H9 (cell line): ENCODE data around the gene TMEM217. TPM values are rescaled to one million over a fixed set of nuclear protein-coding genes. Genes with fewer than 3 reads are reported as not detected.

Source experiments
- DNase-seq: peaks from one replicate; pipeline ENCODE4 v3.0.0-alpha.2; 2017
- H2AFZ ChIP-seq: one replicate; pipeline ENCODE4 v1.6.1; 2013; ENCODE audit warnings: mild to moderate bottlenecking, low read length, control low read depth, moderate library complexity
- H2AK5ac ChIP-seq: 2 replicates; pipeline ENCODE4 v1.6.1; 2013; ENCODE audit warnings: low read length, control low read depth, mixed read lengths; ENCODE audit not compliant: insufficient read length
- H2BK120ac ChIP-seq: one replicate; pipeline ENCODE4 v1.6.1; 2013; ENCODE audit warnings: low read depth, mild to moderate bottlenecking, low read length, control low read depth, inconsistent platforms; ENCODE audit not compliant: poor library complexity, severe bottlenecking
- H2BK12ac ChIP-seq: 2 replicates; pipeline ENCODE4 v1.6.1; 2013; ENCODE audit warnings: low read length, control low read depth, mixed read lengths, low read depth; ENCODE audit not compliant: insufficient read length
- H2BK15ac ChIP-seq: 2 replicates; pipeline ENCODE4 v1.6.1; 2013; ENCODE audit warnings: low read depth, low read length, control low read depth
- H2BK20ac ChIP-seq: one replicate; pipeline ENCODE4 v1.6.1; 2013; ENCODE audit warnings: low read depth, mild to moderate bottlenecking, low read length, control low read depth, inconsistent platforms; ENCODE audit not compliant: poor library complexity, severe bottlenecking
- H2BK5ac ChIP-seq: 2 replicates; pipeline ENCODE4 v1.6.1; 2013; ENCODE audit warnings: low read length, control low read depth, mixed read lengths; ENCODE audit not compliant: insufficient read length
- H3K14ac ChIP-seq: 2 replicates; pipeline ENCODE4 v1.6.1; 2013; ENCODE audit warnings: low read length, control low read depth; ENCODE audit not compliant: insufficient read depth
- H3K18ac ChIP-seq: 2 replicates; pipeline ENCODE4 v1.6.1; 2013; ENCODE audit warnings: low read depth, mild to moderate bottlenecking, mixed read lengths, low read length, control low read depth; ENCODE audit not compliant: insufficient read length
- H3K23ac ChIP-seq: 2 replicates; pipeline ENCODE4 v1.6.1; 2013; ENCODE audit warnings: low read length, control low read depth, mixed read lengths, low read depth; ENCODE audit not compliant: insufficient read length
- H3K23me2 ChIP-seq: 2 replicates; pipeline ENCODE4 v1.6.1; 2013; ENCODE audit warnings: low read depth, mild to moderate bottlenecking, mixed read lengths, low read length, control low read depth; ENCODE audit not compliant: insufficient read length, poor library complexity, severe bottlenecking
- H3K27ac ChIP-seq: 2 replicates; pipeline ENCODE4 v1.5.1; 2013; ENCODE audit warnings: low read length, control low read depth, mixed read lengths, low read depth; ENCODE audit not compliant: insufficient read length
- H3K27me3 ChIP-seq: 2 replicates; pipeline ENCODE4 v1.6.1; 2013; ENCODE audit warnings: low read length, control low read depth, inconsistent platforms; ENCODE audit not compliant: insufficient read depth
- H3K4ac ChIP-seq: 2 replicates; pipeline ENCODE4 v1.6.1; 2013; ENCODE audit warnings: low read depth, mild to moderate bottlenecking, control low read depth, inconsistent platforms, low read length, moderate library complexity
- H3K4me1 ChIP-seq: 2 replicates; pipeline ENCODE4 v1.6.1; 2013; ENCODE audit warnings: low read length, control low read depth, inconsistent platforms; ENCODE audit not compliant: insufficient read depth
- H3K4me2 ChIP-seq: 2 replicates; pipeline ENCODE4 v1.6.1; 2013; ENCODE audit warnings: low read length, control low read depth, mixed read lengths; ENCODE audit not compliant: insufficient read length, insufficient read depth
- H3K56ac ChIP-seq: 2 replicates; pipeline ENCODE4 v1.6.1; 2013; ENCODE audit warnings: low read depth, mild to moderate bottlenecking, mixed read lengths, low read length, control low read depth; ENCODE audit not compliant: insufficient read length
- H3K79me1 ChIP-seq: 2 replicates; pipeline ENCODE4 v1.6.1; 2013; ENCODE audit warnings: low read depth, mild to moderate bottlenecking, moderate library complexity, low read length, control low read depth, inconsistent platforms; ENCODE audit not compliant: insufficient read depth, poor library complexity, severe bottlenecking
- H3K79me2 ChIP-seq: 2 replicates; pipeline ENCODE4 v1.6.1; 2013; ENCODE audit warnings: low read length, control low read depth, inconsistent platforms; ENCODE audit not compliant: insufficient read depth
- H3K9ac ChIP-seq: 2 replicates; pipeline ENCODE4 v1.6.1; 2013; ENCODE audit warnings: low read length, control low read depth, mixed read lengths; ENCODE audit not compliant: insufficient read length; ENCODE audit errors: extremely low read depth
- H3K9me3 ChIP-seq: one replicate; pipeline ENCODE4 v1.6.1; 2013; ENCODE audit warnings: low read depth, low read length, inconsistent platforms; ENCODE audit not compliant: control insufficient read depth
- H3T11ph ChIP-seq: one replicate; pipeline ENCODE4 v1.6.1; 2013; ENCODE audit warnings: mild to moderate bottlenecking, low read length, control low read depth, inconsistent platforms
- H4K20me1 ChIP-seq: one replicate; pipeline ENCODE4 v1.6.1; 2013; ENCODE audit not compliant: control insufficient read depth, insufficient read length, insufficient read depth
- H4K5ac ChIP-seq: 2 replicates; pipeline ENCODE4 v1.6.1; 2013; ENCODE audit warnings: low read depth, mild to moderate bottlenecking, mixed read lengths, low read length, control low read depth; ENCODE audit not compliant: insufficient read length
- H4K8ac ChIP-seq: replicated peaks from 2 replicates; pipeline ENCODE4 v1.6.1; 2013; ENCODE audit warnings: low read length, control low read depth, mixed read lengths, low read depth; ENCODE audit not compliant: insufficient read length
- H4K91ac ChIP-seq: 2 replicates; pipeline ENCODE4 v1.6.1; 2013; ENCODE audit warnings: low read depth, mild to moderate bottlenecking, moderate library complexity, mixed read lengths, low read length, control low read depth; ENCODE audit not compliant: insufficient read length
- H3K27ac Mint-ChIP-seq, 3 experiments: 2 replicates in 2 of 3; 3 replicates in 1 of 3; pipeline ENCODE4 v1.8.0; 2020 to 2021; ENCODE audit warnings: mixed read lengths in 3 of 3, mild to moderate bottlenecking in 1 of 3, moderate library complexity in 1 of 3
- H3K27me3 Mint-ChIP-seq: 2 replicates; pipeline ENCODE4 v1.8.0; 2021; ENCODE audit warnings: low read depth, mild to moderate bottlenecking, moderate library complexity, mixed read lengths
- H3K36me3 Mint-ChIP-seq, 3 experiments: 2 replicates in 2 of 3; 3 replicates in 1 of 3; pipeline ENCODE4 v1.8.0; 2020 to 2021; ENCODE audit warnings: low read depth in 3 of 3, mixed read lengths in 3 of 3; ENCODE audit not compliant: insufficient read depth in 1 of 3
- H3K4me1 Mint-ChIP-seq, 2 experiments: 2 replicates each; pipeline ENCODE4 v1.8.0; 2020; ENCODE audit warnings: mixed read lengths in 2 of 2
- H3K4me3 Mint-ChIP-seq, 2 experiments: 2 replicates in 1 of 2; 3 replicates in 1 of 2; pipeline ENCODE4 v1.8.0; 2020 to 2021; ENCODE audit warnings: mild to moderate bottlenecking in 2 of 2, mixed read lengths in 2 of 2, moderate library complexity in 1 of 2
- H3K9me3 Mint-ChIP-seq, 2 experiments: 2 replicates in 1 of 2; 3 replicates in 1 of 2; pipeline ENCODE4 v1.8.0; 2020; ENCODE audit warnings: mild to moderate bottlenecking in 2 of 2, mixed read lengths in 2 of 2, moderate library complexity in 1 of 2
- WGBS: extraction: QIAGEN DNeasy Blood & Tissue Kit; methylation state at CpG from one replicate; pipeline ENCODE4 v1.1.7; 2013; ENCODE audit warnings: missing lambda C conversion rate, low lambda C conversion rate, mixed read lengths; ENCODE audit not compliant: insufficient read length; ENCODE audit errors: extremely low coverage; 5-methylcytosine and 5-hydroxymethylcytosine counted together
- total RNA-seq: library from RNA; stranded (reverse); gene quantifications from 2 replicates; pipeline ENCODE4 v1.2.1, GENCODE V29; 2021
- TF ChIP-seq, protein P1 (sequence below): fragments of 200-600 bp; sonication (generic); conservative IDR thresholded peaks from 3 replicates; pipeline ENCODE4 v1.8.0; 2021; ENCODE audit warnings: antibody characterized with exemption, mild to moderate bottlenecking

The TMEM217 gene
- total RNA-seq, 1 experiment from 2014 or later: 1.1 TPM

DNA sequence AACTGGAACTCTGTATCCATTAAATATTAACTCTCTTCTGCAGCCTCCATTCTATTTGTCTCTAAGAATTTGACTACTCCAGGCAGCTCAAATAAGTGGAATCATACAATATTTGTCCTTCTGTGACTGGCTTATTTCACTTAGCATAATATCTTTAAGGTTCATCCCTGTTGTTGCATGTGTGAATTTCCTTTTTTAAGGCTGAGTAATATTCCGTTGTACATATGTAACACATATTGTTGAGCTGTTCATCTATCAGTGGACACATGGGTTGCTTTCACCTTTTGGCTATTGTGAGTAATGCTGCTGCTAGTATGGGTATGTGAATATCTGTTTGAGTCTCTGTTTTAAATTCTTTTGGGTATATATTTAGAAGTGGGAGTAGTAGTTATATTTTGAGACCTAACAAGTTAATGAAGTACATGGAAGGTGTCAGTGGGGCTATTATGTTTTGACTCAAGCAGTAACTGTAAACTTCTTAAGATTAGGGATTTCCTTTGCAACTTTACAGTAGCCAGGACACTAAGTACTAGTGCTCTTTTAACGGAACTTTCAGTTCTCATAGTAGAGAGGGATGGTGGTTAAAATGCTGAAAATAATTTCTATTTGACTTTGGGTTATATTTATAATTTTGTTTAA lies 29.7 kb upstream of the TMEM217 start:
- no peaks in the 10 kb centered on the region for H3K27me3 ChIP-seq
- H3K79me1 ChIP-seq: no peaks in the 10 kb centered on the region
- Mint-ChIP-seq H3K9me3 (no peaks in the 10 kb centered on the region), H3K27me3 (no peaks in the 10 kb centered on the region), H3K4me3 (no peak overlapping the region), H3K27ac (no peak overlapping the region), H3K4me1 (no peaks in the 10 kb centered on the region), H3K36me3 (peaks cover 33 to 65% (median 62%) of the 10 kb centered on the region in 3 experiments; a peak in 6 of 7 replicates)
- no peak overlapping the region for H3K14ac ChIP-seq
- no peak overlapping the region for H3K9ac ChIP-seq
- H3K4me2 ChIP-seq: no peak overlapping the region
- no peaks in the 10 kb centered on the region for H3K23me2 ChIP-seq
- H2AFZ ChIP-seq: no peak overlapping the region
- H4K20me1 ChIP-seq: no peaks in the 10 kb centered on the region
- no peak for DNase-seq
- H3K23ac ChIP-seq: no peak overlapping the region
- no peak overlapping the region for H4K8ac ChIP-seq
- no peak overlapping the region for H4K5ac ChIP-seq
- no peak overlapping the region for H2AK5ac ChIP-seq
- TF ChIP-seq, protein P1, sequence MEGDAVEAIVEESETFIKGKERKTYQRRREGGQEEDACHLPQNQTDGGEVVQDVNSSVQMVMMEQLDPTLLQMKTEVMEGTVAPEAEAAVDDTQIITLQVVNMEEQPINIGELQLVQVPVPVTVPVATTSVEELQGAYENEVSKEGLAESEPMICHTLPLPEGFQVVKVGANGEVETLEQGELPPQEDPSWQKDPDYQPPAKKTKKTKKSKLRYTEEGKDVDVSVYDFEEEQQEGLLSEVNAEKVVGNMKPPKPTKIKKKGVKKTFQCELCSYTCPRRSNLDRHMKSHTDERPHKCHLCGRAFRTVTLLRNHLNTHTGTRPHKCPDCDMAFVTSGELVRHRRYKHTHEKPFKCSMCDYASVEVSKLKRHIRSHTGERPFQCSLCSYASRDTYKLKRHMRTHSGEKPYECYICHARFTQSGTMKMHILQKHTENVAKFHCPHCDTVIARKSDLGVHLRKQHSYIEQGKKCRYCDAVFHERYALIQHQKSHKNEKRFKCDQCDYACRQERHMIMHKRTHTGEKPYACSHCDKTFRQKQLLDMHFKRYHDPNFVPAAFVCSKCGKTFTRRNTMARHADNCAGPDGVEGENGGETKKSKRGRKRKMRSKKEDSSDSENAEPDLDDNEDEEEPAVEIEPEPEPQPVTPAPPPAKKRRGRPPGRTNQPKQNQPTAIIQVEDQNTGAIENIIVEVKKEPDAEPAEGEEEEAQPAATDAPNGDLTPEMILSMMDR: no peak
- no peak overlapping the region for H2BK15ac ChIP-seq
- H3T11ph ChIP-seq: no peak overlapping the region
- no peaks in the 10 kb centered on the region for H3K9me3 ChIP-seq
- no peak overlapping the region for H3K27ac ChIP-seq
- no peak overlapping the region for H4K91ac ChIP-seq
- H3K4me1 ChIP-seq: no peaks in the 10 kb centered on the region
- H2BK120ac ChIP-seq: no peak overlapping the region
- no peak overlapping the region for H3K4ac ChIP-seq
- H2BK12ac ChIP-seq: no peak overlapping the region
- H2BK20ac ChIP-seq: no peak overlapping the region
- no peak overlapping the region for H3K56ac ChIP-seq
- H3K18ac ChIP-seq: no peak overlapping the region
- H2BK5ac ChIP-seq: no peak overlapping the region
- no peaks in the 10 kb centered on the region for H3K79me2 ChIP-seq
- no CpG with 5 or more reads among the region's 2 CpGs for WGBS
